Measurements from ENCODE around the gene APP.

Gene APP

DNA sequence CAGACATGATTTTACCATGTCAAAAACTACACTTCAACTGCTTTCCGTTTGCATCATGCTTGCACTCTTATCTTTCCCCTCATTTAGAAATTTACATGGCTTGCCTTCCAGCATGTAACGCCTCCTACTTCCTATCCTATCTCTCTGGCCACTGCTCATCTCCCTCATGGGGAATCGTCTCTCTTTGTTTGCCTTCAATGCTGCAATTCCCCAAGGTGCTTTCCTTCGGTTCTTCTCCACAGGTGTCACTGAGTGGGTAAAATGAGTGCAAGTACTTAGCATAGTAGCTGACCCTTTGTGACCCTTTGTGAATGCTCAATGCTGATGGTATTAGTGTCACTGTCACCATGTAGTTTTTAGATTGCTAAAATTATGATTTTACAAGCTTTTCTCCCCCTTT is 63.1 kb downstream of the APP start:
- Histone ChIP-seq H3K27ac (replicated peaks) (no peak overlapping the region), H3K4me3 (replicated peaks; ENCODE audit: insufficient read depth, low read length) (no peak overlapping the region), H3K27me3 (ENCODE audit: insufficient read depth, poor library complexity, severe bottlenecking) (no peaks in the 10 kb centered on the region)
- TF ChIP-seq GABPA (IDR thresholded peaks at IDR 0.05; ENCODE audit: low read depth) (no peak), SPI1 (IDR thresholded peaks at IDR 0.05; ENCODE audit: borderline replicate concordance, low read depth) (no peak)
- no peak for DNase-seq (ENCODE audit: low read depth in 1 of 2, low spot score in 1 of 2)

DNA sequence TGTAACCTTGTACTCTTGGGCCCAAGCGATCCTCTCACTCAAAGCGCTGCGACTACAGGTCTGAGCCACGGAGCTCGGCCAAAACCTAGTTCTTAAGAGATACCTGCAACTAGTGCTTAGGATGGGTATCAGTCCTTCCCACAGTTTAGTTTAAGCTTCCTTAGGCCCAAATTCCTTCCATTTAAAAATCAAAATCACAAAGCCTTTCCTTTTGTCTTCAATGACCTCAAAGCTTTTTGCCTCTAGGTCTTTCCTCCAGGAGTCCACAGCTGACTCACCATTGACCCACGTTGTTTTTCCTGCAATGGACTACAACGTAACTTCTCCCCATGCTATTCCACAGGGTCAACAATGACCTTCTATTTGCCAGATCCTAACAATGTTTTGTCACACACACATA is 64.0 kb downstream of the APP start:
- no peak overlapping the region for H3K4me3 ChIP-seq (replicated peaks; ENCODE audit: insufficient read depth, low read length)
- TF ChIP-seq, protein P1, sequence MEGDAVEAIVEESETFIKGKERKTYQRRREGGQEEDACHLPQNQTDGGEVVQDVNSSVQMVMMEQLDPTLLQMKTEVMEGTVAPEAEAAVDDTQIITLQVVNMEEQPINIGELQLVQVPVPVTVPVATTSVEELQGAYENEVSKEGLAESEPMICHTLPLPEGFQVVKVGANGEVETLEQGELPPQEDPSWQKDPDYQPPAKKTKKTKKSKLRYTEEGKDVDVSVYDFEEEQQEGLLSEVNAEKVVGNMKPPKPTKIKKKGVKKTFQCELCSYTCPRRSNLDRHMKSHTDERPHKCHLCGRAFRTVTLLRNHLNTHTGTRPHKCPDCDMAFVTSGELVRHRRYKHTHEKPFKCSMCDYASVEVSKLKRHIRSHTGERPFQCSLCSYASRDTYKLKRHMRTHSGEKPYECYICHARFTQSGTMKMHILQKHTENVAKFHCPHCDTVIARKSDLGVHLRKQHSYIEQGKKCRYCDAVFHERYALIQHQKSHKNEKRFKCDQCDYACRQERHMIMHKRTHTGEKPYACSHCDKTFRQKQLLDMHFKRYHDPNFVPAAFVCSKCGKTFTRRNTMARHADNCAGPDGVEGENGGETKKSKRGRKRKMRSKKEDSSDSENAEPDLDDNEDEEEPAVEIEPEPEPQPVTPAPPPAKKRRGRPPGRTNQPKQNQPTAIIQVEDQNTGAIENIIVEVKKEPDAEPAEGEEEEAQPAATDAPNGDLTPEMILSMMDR (IDR thresholded peaks at IDR 0.05; ENCODE audit: insufficient read depth, low read length) = no peak
- TF ChIP-seq GABPA (IDR thresholded peaks at IDR 0.05; ENCODE audit: low read depth) (no peak), SPI1 (IDR thresholded peaks at IDR 0.05; ENCODE audit: borderline replicate concordance, low read depth) (no peak), POLR2AphosphoS5 (IDR thresholded peaks at IDR 0.05; ENCODE audit: low read depth) (no peak)
- TF ChIP-seq, protein P2, sequence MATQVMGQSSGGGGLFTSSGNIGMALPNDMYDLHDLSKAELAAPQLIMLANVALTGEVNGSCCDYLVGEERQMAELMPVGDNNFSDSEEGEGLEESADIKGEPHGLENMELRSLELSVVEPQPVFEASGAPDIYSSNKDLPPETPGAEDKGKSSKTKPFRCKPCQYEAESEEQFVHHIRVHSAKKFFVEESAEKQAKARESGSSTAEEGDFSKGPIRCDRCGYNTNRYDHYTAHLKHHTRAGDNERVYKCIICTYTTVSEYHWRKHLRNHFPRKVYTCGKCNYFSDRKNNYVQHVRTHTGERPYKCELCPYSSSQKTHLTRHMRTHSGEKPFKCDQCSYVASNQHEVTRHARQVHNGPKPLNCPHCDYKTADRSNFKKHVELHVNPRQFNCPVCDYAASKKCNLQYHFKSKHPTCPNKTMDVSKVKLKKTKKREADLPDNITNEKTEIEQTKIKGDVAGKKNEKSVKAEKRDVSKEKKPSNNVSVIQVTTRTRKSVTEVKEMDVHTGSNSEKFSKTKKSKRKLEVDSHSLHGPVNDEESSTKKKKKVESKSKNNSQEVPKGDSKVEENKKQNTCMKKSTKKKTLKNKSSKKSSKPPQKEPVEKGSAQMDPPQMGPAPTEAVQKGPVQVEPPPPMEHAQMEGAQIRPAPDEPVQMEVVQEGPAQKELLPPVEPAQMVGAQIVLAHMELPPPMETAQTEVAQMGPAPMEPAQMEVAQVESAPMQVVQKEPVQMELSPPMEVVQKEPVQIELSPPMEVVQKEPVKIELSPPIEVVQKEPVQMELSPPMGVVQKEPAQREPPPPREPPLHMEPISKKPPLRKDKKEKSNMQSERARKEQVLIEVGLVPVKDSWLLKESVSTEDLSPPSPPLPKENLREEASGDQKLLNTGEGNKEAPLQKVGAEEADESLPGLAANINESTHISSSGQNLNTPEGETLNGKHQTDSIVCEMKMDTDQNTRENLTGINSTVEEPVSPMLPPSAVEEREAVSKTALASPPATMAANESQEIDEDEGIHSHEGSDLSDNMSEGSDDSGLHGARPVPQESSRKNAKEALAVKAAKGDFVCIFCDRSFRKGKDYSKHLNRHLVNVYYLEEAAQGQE (IDR thresholded peaks at IDR 0.05; ENCODE audit: insufficient replicate concordance, low read depth) = no peak

DNA sequence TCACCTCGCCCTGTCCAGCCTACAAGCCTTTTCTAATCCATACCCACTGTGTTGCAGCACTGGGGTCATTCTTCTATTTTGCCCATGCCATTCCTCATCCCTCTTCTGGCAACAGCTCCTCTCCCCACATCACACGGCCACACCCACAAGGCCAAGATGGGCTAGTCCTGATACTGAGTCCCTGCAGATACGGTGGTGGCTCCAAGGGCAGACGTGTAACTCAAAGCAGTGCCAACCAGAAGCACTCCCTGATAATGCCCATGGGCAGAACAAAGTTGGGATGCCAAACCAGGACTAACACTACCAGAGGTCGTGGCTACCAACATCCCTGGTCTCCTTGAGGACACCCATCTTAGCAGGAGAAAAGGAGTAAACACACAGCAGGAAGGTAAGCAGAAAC is 64.8 kb downstream of the APP start:
- DNase-seq (ENCODE audit: low read depth in 1 of 2, low spot score in 1 of 2) = no peak
- Histone ChIP-seq H3K27me3 (ENCODE audit: insufficient read depth, poor library complexity, severe bottlenecking) (no peaks in the 10 kb centered on the region), H3K4me3 (replicated peaks; ENCODE audit: insufficient read depth, low read length) (no peak overlapping the region), H3K27ac (replicated peaks) (no peak overlapping the region)
- TF ChIP-seq POLR2AphosphoS5 (IDR thresholded peaks at IDR 0.05; ENCODE audit: low read depth) (no peak), SPI1 (IDR thresholded peaks at IDR 0.05; ENCODE audit: borderline replicate concordance, low read depth) (no peak)
- TF ChIP-seq, protein P2 (IDR thresholded peaks at IDR 0.05; ENCODE audit: insufficient replicate concordance, low read depth) = no peak

More for the DNA sequence above, 64.0 kb downstream of the APP start:
- DNase-seq (ENCODE audit: low read depth in 1 of 2, low spot score in 1 of 2) = no peak
- H3K27me3 ChIP-seq (ENCODE audit: insufficient read depth, poor library complexity, severe bottlenecking) = no peaks in the 10 kb centered on the region
- no peak overlapping the region for H3K27ac ChIP-seq (replicated peaks)

DNA sequence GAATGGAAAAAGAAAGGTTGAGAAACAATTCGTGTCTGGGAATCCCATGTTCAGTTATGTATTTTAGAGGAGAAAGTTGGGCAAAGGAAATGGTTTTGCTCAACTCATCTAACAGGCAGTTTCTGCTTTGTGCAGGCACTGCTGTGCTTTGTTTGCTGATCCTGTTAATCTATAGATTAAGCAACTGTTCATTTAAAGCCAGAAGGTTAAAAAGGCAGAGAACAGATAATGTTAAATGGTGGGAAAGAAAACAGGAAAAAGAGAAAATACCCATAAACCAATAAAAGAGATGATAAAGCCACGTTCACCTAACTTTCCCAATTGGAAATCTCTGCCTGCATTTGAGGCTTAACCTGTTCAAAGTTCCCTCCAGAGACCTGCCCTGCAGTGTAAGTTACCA is 70.0 kb downstream of the APP start:
- TF ChIP-seq, protein P1 (IDR thresholded peaks at IDR 0.05; ENCODE audit: insufficient read depth, low read length) = no peak
- peak overlapping the region; percentile 83 for H3K27ac ChIP-seq (replicated peaks)
- no peaks in the 10 kb centered on the region for H3K27me3 ChIP-seq (ENCODE audit: insufficient read depth, poor library complexity, severe bottlenecking)
- H3K4me3 ChIP-seq (replicated peaks; ENCODE audit: insufficient read depth, low read length) = no peak overlapping the region
- peak in 1 of 2 experiments; percentile 52 for DNase-seq (ENCODE audit: low read depth in 1 of 2, low spot score in 1 of 2)

DNA sequence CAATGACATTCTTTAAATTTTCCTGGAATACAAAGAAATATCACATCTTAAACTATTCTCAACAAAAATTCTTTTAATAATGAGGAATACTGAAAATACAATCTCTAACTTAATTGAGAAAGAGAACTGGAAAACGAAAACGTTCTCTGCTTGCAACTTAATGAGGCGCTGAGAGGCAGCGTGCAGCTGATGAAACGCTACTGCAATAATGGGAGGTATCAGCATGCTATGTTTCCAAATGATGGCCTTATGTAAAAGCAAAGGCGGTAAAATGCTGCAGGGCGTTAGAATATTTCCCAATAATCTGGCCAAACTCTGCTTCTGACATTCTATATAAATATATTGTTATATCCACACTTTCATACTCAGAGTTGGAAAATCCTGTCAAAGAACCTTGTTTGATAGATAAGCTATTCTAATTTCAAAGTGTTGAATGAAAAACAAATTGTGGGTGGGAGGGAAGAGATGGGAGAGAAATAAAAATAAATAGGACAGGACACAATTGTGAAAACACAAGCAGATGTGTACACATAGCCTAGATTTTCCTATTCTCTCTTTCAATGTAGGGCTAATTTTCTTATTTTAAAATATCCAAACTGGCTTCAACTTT is 70.9 kb downstream of the APP start:
- Histone ChIP-seq H3K4me3 (replicated peaks; ENCODE audit: insufficient read depth, low read length) (no peak overlapping the region), H3K27me3 (ENCODE audit: insufficient read depth, poor library complexity, severe bottlenecking) (no peaks in the 10 kb centered on the region), H3K27ac (replicated peaks) (peak overlapping the region; percentile 83)
- TF ChIP-seq, protein P1 (IDR thresholded peaks at IDR 0.05; ENCODE audit: insufficient read depth, low read length) = no peak
- TF ChIP-seq SPI1 (IDR thresholded peaks at IDR 0.05; ENCODE audit: borderline replicate concordance, low read depth) (no peak), GABPA (IDR thresholded peaks at IDR 0.05; ENCODE audit: low read depth) (no peak)
- TF ChIP-seq, protein P2 (IDR thresholded peaks at IDR 0.05; ENCODE audit: insufficient replicate concordance, low read depth) = peak; percentile 15
- DNase-seq (ENCODE audit: low read depth in 1 of 2, low spot score in 1 of 2) = peak; percentile 22 to 77
